Thyroid gland (tissue), 4 donors: ENCODE data around the gene GPX7. TPM values are rescaled to one million over a fixed set of nuclear protein-coding genes. Genes with fewer than 3 reads are reported as not detected.

Source experiments
- DNase-seq, 2 donors: peaks; one replicate each; pipeline ENCODE4 v3.0.0-alpha.2; 2019
- H3K27ac ChIP-seq, 3 donors: fragments of 200-600 bp; sonication (generic); 1 replicate in 2 of 3; 2 replicates in 1 of 3; pipeline ENCODE4 v1.5.1; 2016 to 2019; ENCODE audit warnings: mild to moderate bottlenecking in 1 of 3, moderate library complexity in 1 of 3
- H3K27me3 ChIP-seq: fragments of 200-600 bp; sonication (generic); one replicate; pipeline ENCODE4 v1.5.1; 2019
- H3K36me3 ChIP-seq, 2 donors: fragments of 200-600 bp; sonication (generic); one replicate each; pipeline ENCODE4 v1.5.1; 2016 to 2019
- H3K4me1 ChIP-seq, 2 donors: fragments of 200-600 bp; sonication (generic); one replicate each; pipeline ENCODE4 v1.5.1; 2017 to 2019
- H3K4me3 ChIP-seq, 3 donors: fragments of 200-600 bp; sonication (generic); replicated peaks in 1 of 3; 1 replicate in 2 of 3; 2 replicates in 1 of 3; pipeline ENCODE4 v1.5.1; 2016; ENCODE audit warnings: mild to moderate bottlenecking in 1 of 3
- H3K9me3 ChIP-seq: fragments of 200-600 bp; sonication (generic); one replicate; pipeline ENCODE4 v1.5.1; 2017
- CTCF ChIP-seq, 6 experiments: fragments of 200-600 bp in 3 of 6; fragments of 450-650 bp in 3 of 6; sonication (generic) in 3 of 6; IDR thresholded peaks; one replicate each; pipeline ENCODE4 v1.5.1; 2016 to 2019; ENCODE audit warnings: antibody characterized with exemption in 6 of 6, mild to moderate bottlenecking in 2 of 6, inconsistent platforms in 1 of 6, moderate library complexity in 1 of 6
- POLR2A ChIP-seq, 2 donors: fragments of 450-650 bp; IDR thresholded peaks; one replicate each; pipeline ENCODE4 v1.6.1; 2017; ENCODE audit warnings: antibody characterized with exemption in 2 of 2, mild to moderate bottlenecking in 2 of 2, moderate library complexity in 1 of 2
- WGBS, 2 donors: methylation state at CpG; one replicate each; pipeline ENCODE4 v1.1.5; 2017; 5-methylcytosine and 5-hydroxymethylcytosine counted together
- intact Hi-C: fragments of 100-400 bp; cut with DNase I; formaldehyde crosslinking; loops from one replicate; pipeline ENCODE4 v1.15.1; 2023
- total RNA-seq, 4 donors: library from RNA; depleted of rRNA; stranded (reverse); fragments of >200 nt; gene quantifications; one replicate each; pipeline ENCODE4 v1.2.3, GENCODE V29; 2016

Gene GPX7
- total RNA-seq, 4 donors from 2014 or later: 15.7 to 77.9 (median 32.1) TPM

- Histone ChIP-seq H3K27me3 (no peaks in the 10 kb centered on the region), H3K4me3 (no peak overlapping the region), H3K4me1 (peaks cover 5 to 8% of the 10 kb centered on the region in 2 donors), H3K36me3 (no peaks in the 10 kb centered on the region), H3K27ac (no peak overlapping the region), H3K9me3 (no peaks in the 10 kb centered on the region)
- 50 to 54% methylated on average over 3 of the region's 3 CpGs for WGBS, 2 donors
- intact Hi-C loops: no loop called here
- TF ChIP-seq POLR2A (IDR thresholded peaks at IDR 0.05) (no peak), CTCF (IDR thresholded peaks at IDR 0.05) (no peak)
- no peak for DNase-seq
These were observed 7.1 kb upstream of the GPX7 start for GRCh38 chr1:52595061-52595460.

- 44 to 48% methylated on average over 2 of the region's 2 CpGs for WGBS, 2 donors
- H3K36me3 ChIP-seq: no peaks in the 10 kb centered on the region
- no peak overlapping the region for H3K27ac ChIP-seq
- H3K4me3 ChIP-seq: no peak overlapping the region
- peaks cover 11 to 27% of the 10 kb centered on the region in 2 donors for H3K4me1 ChIP-seq
- H3K27me3 ChIP-seq: no peaks in the 10 kb centered on the region
- intact Hi-C loops: no loop called here
- DNase-seq: no peak
- H3K9me3 ChIP-seq: no peaks in the 10 kb centered on the region
- TF ChIP-seq POLR2A (IDR thresholded peaks at IDR 0.05) (no peak), CTCF (IDR thresholded peaks at IDR 0.05) (no peak)
These were observed 4.3 kb upstream of the GPX7 start for GRCh38 chr1:52597912-52598311.

- Histone ChIP-seq H3K9me3 (no peaks in the 10 kb centered on the region), H3K4me3 (no peak overlapping the region), H3K4me1 (peaks cover 19 to 35% of the 10 kb centered on the region in 2 donors), H3K27ac (peak overlapping the region in 2 of 3 donors; percentile 63 to 69), H3K36me3 (no peaks in the 10 kb centered on the region), H3K27me3 (no peaks in the 10 kb centered on the region)
- intact Hi-C loops: no loop called here
- TF ChIP-seq CTCF (IDR thresholded peaks at IDR 0.05) (no peak), POLR2A (IDR thresholded peaks at IDR 0.05) (no peak)
- no peak for DNase-seq
- 79 to 90% methylated on average over 7 of the region's 7 CpGs for WGBS, 2 donors
These were observed 3.4 kb upstream of the GPX7 start for GRCh38 chr1:52598729-52599128.

- Histone ChIP-seq H3K9me3 (no peaks in the 10 kb centered on the region), H3K4me3 (no peak overlapping the region), H3K27me3 (no peaks in the 10 kb centered on the region), H3K27ac (peak overlapping the region; percentile 9 to 69 (median 63)), H3K4me1 (peaks cover 24 to 40% of the 10 kb centered on the region in 2 donors), H3K36me3 (no peaks in the 10 kb centered on the region)
- 35 to 40% methylated on average over 7 of the region's 7 CpGs for WGBS, 2 donors
- peak in 1 of 2 donors; percentile 27 for TF ChIP-seq POLR2A (IDR thresholded peaks at IDR 0.05)
- no peak for TF ChIP-seq CTCF (IDR thresholded peaks at IDR 0.05)
- intact Hi-C loops: no loop called here
- DNase-seq: peak; percentile 73 to 79
These were observed 2.9 kb upstream of the GPX7 start for GRCh38 chr1:52599236-52599635.

- no peaks in the 10 kb centered on the region for H3K27me3 ChIP-seq
- intact Hi-C loops: no loop called here
- no peaks in the 10 kb centered on the region for H3K36me3 ChIP-seq
- H3K4me3 ChIP-seq: no peak overlapping the region
- H3K27ac ChIP-seq: no peak overlapping the region
- no peak for DNase-seq
- TF ChIP-seq CTCF (IDR thresholded peaks at IDR 0.05) (no peak), POLR2A (IDR thresholded peaks at IDR 0.05) (no peak)
- no peaks in the 10 kb centered on the region for H3K9me3 ChIP-seq
- WGBS, 2 donors: 96 to 97% methylated on average over 8 of the region's 8 CpGs
- peaks cover 30 to 54% of the 10 kb centered on the region in 2 donors for H3K4me1 ChIP-seq
These were observed 1.5 kb upstream of the GPX7 start for GRCh38 chr1:52600533-52601179.
